Measurements from ENCODE around the gene CBX1.

CBX1 gene

GRCh38 chr17:48101012-48101720, at the start of gene CBX1:
Gene CBX1, minus strand, starts transcription at chr17:48101478. Its CDS starts 24,474 bp downstream, at chr17:48077004.
- Mint-ChIP-seq H3K4me3 (peak within 1 kb of the TSS; percentile 99), H3K9me3 (peaks cover 3% of the 10 kb centered on the region), H3K27ac (peak within 1 kb of the TSS; percentile 93), H3K36me3 (peaks cover 11% of the 10 kb centered on the region), H3K4me1 (peaks cover 37% of the 10 kb centered on the region)
- ATAC-seq, result peak; percentile 98
- peak; percentile 90 to 96 for DNase-seq (ENCODE audit: low spot score in 2 of 2)

GRCh38 chr17:48150597-48151001, 49.3 kb upstream of the CBX1 start:
- no peak overlapping the region for H3K4me3 Mint-ChIP-seq
- H3K4me1 Mint-ChIP-seq, result peaks cover 3% of the 10 kb centered on the region
- no peaks in the 10 kb centered on the region for H3K9me3 Mint-ChIP-seq
- H3K27ac Mint-ChIP-seq, result no peak overlapping the region
- no peak for DNase-seq (ENCODE audit: low spot score in 2 of 2)
- H3K36me3 Mint-ChIP-seq, result peaks cover 69% of the 10 kb centered on the region
- ATAC-seq, result no peak

DNA sequence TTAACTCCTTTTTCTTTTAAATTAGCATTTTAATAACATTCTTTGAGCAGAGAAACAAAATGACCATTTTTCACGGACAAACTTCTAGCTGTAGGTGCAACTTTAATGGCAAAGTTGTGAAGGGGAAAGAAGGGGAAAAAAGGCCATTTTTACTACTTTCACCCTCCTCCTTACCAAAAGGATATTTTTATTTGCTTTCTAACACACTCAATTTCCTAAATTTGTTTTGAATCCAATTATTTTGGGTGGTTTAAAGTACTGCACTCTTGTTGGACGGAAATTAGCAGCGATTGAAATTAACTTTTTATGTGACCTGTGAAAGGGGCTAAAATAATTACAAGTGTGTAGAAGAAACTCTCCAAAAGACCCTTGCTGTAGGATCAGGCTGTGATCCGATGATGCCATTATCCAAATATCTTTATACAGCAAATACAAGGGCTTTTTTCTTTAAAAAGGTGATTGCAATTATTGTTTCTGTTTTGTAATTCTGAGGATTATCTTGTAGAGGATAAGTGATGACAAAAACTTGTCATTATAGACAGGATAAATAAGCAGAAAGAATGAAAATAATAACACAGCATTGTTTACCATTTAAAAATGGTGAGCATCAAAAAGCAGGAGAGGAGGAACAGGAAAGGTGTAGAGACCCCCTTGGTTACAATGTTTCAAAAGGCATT, 48.6 kb upstream of the CBX1 start:
- Mint-ChIP-seq H3K36me3 (peaks cover 70% of the 10 kb centered on the region), H3K4me3 (no peak overlapping the region), H3K4me1 (peaks cover 4% of the 10 kb centered on the region), H3K9me3 (no peaks in the 10 kb centered on the region), H3K27ac (no peak overlapping the region)
- ATAC-seq (no peak), DNase-seq (ENCODE audit: low spot score in 2 of 2) (no peak)

GRCh38 chr17:48148854-48149786, 47.8 kb upstream of the CBX1 start:
- no peak for ATAC-seq
- Mint-ChIP-seq H3K27ac (no peak overlapping the region), H3K9me3 (no peaks in the 10 kb centered on the region), H3K4me3 (no peak overlapping the region), H3K4me1 (peaks cover 4% of the 10 kb centered on the region), H3K36me3 (peaks cover 67% of the 10 kb centered on the region)
- DNase-seq (ENCODE audit: low spot score in 2 of 2), result no peak

DNA sequence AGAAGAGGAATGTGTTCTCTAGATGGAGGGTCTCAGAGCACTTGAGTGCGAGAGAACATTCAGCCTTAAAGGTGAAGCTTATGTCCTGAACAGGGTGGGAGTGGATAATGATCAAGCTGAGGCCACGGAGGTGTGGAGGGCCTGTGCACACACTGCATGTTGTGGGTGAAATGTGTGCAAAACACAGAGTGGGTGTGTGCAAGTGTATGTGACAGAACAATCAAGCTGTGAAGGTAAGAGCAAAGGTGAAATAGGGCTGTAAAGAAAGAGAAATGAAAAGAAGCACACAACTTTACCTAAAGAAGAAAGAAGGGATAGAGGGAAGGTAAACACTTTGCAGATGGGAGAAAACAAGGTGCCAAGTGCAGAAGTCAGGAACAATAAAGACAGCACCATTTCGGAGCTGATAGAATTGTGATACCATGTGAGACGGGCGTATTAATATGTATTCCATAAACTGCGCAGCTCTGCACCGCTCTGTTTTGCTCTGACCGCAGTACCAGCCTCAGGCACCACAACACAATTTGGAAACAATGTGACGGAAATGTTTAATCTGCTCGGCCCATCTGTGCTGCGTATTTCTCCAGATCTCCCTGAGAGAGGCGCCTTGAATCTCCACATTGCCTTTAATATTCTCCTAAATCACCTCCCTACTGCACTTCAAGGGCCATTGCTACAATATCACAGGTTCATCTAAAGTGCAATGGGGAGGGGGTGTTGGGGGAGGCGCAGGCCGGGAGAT, 46.9 kb upstream of the CBX1 start:
- H3K9me3 Mint-ChIP-seq, result no peaks in the 10 kb centered on the region
- H3K4me1 Mint-ChIP-seq, result peaks cover 4% of the 10 kb centered on the region
- no peak for DNase-seq (ENCODE audit: low spot score in 2 of 2)
- peaks cover 67% of the 10 kb centered on the region for H3K36me3 Mint-ChIP-seq
- no peak overlapping the region for H3K4me3 Mint-ChIP-seq
- no peak for ATAC-seq
- H3K27ac Mint-ChIP-seq, result no peak overlapping the region

DNA sequence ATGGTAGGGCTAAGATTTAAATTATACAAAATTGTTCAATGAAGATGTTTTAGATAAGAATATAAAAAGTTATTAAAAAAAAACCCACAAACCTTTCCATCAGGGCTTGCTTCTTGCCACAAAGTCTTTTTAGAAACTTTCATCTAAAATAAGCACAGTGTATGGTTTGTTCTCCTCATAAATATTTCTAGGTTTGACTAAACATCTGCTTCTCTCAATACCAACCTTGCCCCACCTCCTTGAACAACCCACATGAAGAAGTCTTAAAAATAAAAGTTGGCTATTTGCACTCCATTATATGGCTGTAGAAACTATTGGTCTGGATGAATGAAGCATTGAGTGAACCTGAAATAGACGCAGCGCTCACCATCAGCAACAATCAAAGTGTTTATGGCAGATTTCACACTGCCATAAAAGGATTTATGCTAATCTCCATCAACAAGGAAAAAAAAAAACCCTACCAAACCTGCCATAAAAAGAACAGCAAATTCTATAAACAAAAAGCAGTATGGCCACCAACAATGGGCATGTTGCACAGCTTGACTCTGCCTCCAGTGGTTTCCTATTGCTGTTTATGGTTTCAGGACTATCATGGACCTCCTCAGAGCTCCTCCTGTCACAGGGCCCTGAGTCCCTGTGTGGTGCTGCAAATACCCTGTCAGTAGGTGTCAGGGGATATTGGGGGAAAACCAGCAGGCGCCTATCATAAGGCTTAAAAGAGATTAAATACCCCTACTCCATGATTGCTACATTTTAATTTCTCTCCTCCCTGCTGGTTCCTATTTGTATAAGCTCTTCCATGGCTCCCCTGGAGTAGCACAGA, 43.9 kb upstream of the CBX1 start:
- H3K4me1 Mint-ChIP-seq, result peaks cover 9% of the 10 kb centered on the region
- no peak for DNase-seq (ENCODE audit: low spot score in 2 of 2)
- no peak overlapping the region for H3K4me3 Mint-ChIP-seq
- H3K9me3 Mint-ChIP-seq, result no peaks in the 10 kb centered on the region
- peaks cover 82% of the 10 kb centered on the region for H3K36me3 Mint-ChIP-seq
- H3K27ac Mint-ChIP-seq, result peak overlapping the region; percentile 54
- no peak for ATAC-seq

- peaks cover 85% of the 10 kb centered on the region for H3K36me3 Mint-ChIP-seq
- no peaks in the 10 kb centered on the region for H3K9me3 Mint-ChIP-seq
- H3K27ac Mint-ChIP-seq, result peak overlapping the region; percentile 43
- no peak overlapping the region for H3K4me3 Mint-ChIP-seq
- ATAC-seq, result no peak
- peaks cover 9% of the 10 kb centered on the region for H3K4me1 Mint-ChIP-seq
- no peak for DNase-seq (ENCODE audit: low spot score in 2 of 2)
Measured at GRCh38 chr17:48144231-48144630, 43.0 kb upstream of the CBX1 start.

- no peaks in the 10 kb centered on the region for H3K9me3 Mint-ChIP-seq
- H3K36me3 Mint-ChIP-seq, result peaks cover 85% of the 10 kb centered on the region
- H3K27ac Mint-ChIP-seq, result peak overlapping the region; percentile 43
- H3K4me3 Mint-ChIP-seq, result no peak overlapping the region
- DNase-seq (ENCODE audit: low spot score in 2 of 2), result no peak
- ATAC-seq, result no peak
- H3K4me1 Mint-ChIP-seq, result peaks cover 9% of the 10 kb centered on the region
Measured at GRCh38 chr17:48143629-48144028, 42.4 kb upstream of the CBX1 start.

- H3K4me3 Mint-ChIP-seq, result no peak overlapping the region
- ATAC-seq (no peak), DNase-seq (ENCODE audit: low spot score in 2 of 2) (no peak)
- no peaks in the 10 kb centered on the region for H3K9me3 Mint-ChIP-seq
- peaks cover 93% of the 10 kb centered on the region for H3K36me3 Mint-ChIP-seq
- peaks cover 5% of the 10 kb centered on the region for H3K4me1 Mint-ChIP-seq
- peak overlapping the region; percentile 4 for H3K27ac Mint-ChIP-seq
Measured at GRCh38 chr17:48139944-48140343, 38.7 kb upstream of the CBX1 start.

- H3K27ac Mint-ChIP-seq, result peak overlapping the region; percentile 24
- H3K36me3 Mint-ChIP-seq, result peaks cover 93% of the 10 kb centered on the region
- no peak for ATAC-seq
- H3K4me1 Mint-ChIP-seq, result peaks cover 10% of the 10 kb centered on the region
- no peak for DNase-seq (ENCODE audit: low spot score in 2 of 2)
- no peak overlapping the region for H3K4me3 Mint-ChIP-seq
- no peaks in the 10 kb centered on the region for H3K9me3 Mint-ChIP-seq
Measured at GRCh38 chr17:48137656-48138055, 36.4 kb upstream of the CBX1 start.

DNA sequence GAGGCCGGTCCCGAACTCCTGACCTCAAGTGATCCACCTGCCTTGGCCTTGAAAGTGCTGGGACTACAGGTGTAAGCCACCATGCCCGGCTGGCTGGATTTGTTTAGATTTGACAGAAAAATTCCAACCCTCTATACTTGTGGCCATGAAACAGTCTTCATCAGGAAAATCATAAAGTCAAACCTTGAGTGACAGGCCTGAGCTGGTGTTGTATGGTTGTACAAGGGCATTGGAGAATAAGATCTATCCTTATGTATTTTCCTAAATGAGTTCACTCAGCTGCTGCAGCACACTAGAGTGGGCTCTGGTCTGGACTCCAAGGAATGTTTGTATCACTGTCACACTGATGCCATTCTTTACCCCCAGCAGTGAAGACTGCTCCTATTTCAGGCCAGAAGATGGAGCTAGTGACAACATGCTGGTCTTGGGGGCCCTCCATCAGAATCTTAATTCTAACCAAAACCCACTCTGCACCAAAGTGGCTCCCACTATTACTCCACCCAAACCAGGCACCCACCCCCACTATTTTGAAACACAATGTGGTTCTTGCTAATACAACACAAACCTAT, 33.7 kb upstream of the CBX1 start:
- Mint-ChIP-seq H3K9me3 (no peaks in the 10 kb centered on the region), H3K4me3 (no peak overlapping the region), H3K36me3 (peaks cover 86% of the 10 kb centered on the region), H3K27ac (no peak overlapping the region), H3K4me1 (peaks cover 4% of the 10 kb centered on the region)
- DNase-seq (ENCODE audit: low spot score in 2 of 2) (no peak), ATAC-seq (peak; percentile 28)

GRCh38 chr17:48132385-48132784, 31.1 kb upstream of the CBX1 start:
- no peak for DNase-seq (ENCODE audit: low spot score in 2 of 2)
- no peak overlapping the region for H3K27ac Mint-ChIP-seq
- peaks cover 4% of the 10 kb centered on the region for H3K4me1 Mint-ChIP-seq
- peaks cover 69% of the 10 kb centered on the region for H3K36me3 Mint-ChIP-seq
- no peak overlapping the region for H3K4me3 Mint-ChIP-seq
- no peak for ATAC-seq
- no peaks in the 10 kb centered on the region for H3K9me3 Mint-ChIP-seq

DNA sequence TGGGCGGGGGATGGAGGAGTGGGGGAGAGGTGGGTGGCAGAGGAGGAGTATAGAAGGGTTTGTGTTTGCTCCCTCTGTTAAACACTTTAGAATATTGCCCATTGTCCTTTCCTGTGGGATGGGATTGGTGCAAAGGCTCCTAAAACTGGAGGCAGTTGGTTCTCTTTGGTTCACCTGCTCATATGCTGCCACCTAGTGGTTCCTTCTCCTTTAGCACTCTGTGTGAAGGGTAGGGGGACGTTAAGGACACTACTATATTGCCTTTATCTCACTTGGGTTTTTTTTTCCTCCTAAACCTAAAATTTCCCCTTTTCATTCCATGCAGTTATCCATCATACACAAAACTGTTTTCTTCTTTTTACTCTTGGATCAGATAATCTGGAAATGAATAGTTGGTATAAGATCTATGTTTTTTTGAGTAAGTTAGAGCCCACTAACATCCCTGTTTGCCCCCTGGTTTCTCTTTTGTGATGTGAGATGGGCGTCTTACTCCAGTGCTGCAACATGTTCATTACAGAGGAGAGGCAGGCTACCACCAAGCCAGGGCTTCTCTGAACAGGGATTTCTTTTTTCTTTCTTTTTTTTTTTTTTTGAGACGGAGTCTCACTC, 30.0 kb upstream of the CBX1 start:
- H3K4me3 Mint-ChIP-seq, result no peak overlapping the region
- H3K4me1 Mint-ChIP-seq, result peaks cover 4% of the 10 kb centered on the region
- DNase-seq (ENCODE audit: low spot score in 2 of 2) (peak; percentile 25 to 64), ATAC-seq (peak; percentile 73)
- peaks cover 69% of the 10 kb centered on the region for H3K36me3 Mint-ChIP-seq
- no peaks in the 10 kb centered on the region for H3K9me3 Mint-ChIP-seq
- peak overlapping the region; percentile 30 for H3K27ac Mint-ChIP-seq

Measured in stimulated activated effector memory CD8-positive, alpha-beta T cell treated with anti-CD3 and anti-CD28 coated beads, Interleukin-12 subunit alpha, Interleukin-12 subunit beta, amount 100 ng/mL, for 72 hours (primary cell).